GM12878 (cell line): ENCODE measurements around the gene WWTR1. TPM values are rescaled to one million over a fixed set of nuclear protein-coding genes. Genes with fewer than 3 reads are reported as not detected.

Experiments used
- ATAC-seq: fragments of 200-7000 bp; cut with Tn5 transposase; 3 replicates; pipeline ENCODE4 v1.9.1; 2020; ENCODE audit warnings: mild to moderate bottlenecking, moderate library complexity
- BruUV-seq: library from RNA; stranded (reverse); fragments of 400-500 nt; replicated peaks from 2 replicates; lab custom pipeline; 2021; lab: Mats Ljungman, UMichigan
- CTCF ChIA-PET: fragments of 300-600 bp; sonication (Branson Sonifier 250); formaldehyde crosslinking; extraction: SDS; loops from one replicate; lab custom pipeline; 2021; ENCODE audit warnings: inconsistent platforms; lab: Yijun Ruan, JAX
- POLR2A ChIA-PET: fragments of 350-600 bp; formaldehyde crosslinking; extraction: SDS; loops from one replicate; lab custom pipeline; 2021; ENCODE audit warnings: inconsistent platforms; lab: Charles Lee
- RAD21 ChIA-PET: fragments of 300-600 bp; sonication (Branson Sonifier 250); formaldehyde crosslinking; loops from one replicate; lab custom pipeline; 2023; ENCODE audit warnings: antibody characterized with exemption; ENCODE audit not compliant: unreplicated experiment; lab: Charles Lee
- SMC1A ChIA-PET: fragments of 300-600 bp; sonication (Branson Sonifier 250); formaldehyde crosslinking; loops from one replicate; lab custom pipeline; 2023; ENCODE audit not compliant: unreplicated experiment, uncharacterized antibody; lab: Charles Lee
- DNase-seq: peaks from one replicate; pipeline ENCODE4 v3.0.0-alpha.2; 2011; ENCODE audit warnings: low read depth, low spot score
- FAIRE-seq: peaks from 3 replicates; lab custom pipeline; 2011; peaks lifted over from hg19 to GRCh38; lab: Jason Lieb, UNC
- H2AFZ ChIP-seq: 2 replicates; pipeline ENCODE4 v1.6.0; 2011; ENCODE audit warnings: low read depth, low read length, control low read depth; ENCODE audit not compliant: control insufficient read depth
- H3K27ac ChIP-seq: 2 replicates; pipeline ENCODE4 v1.5.1; 2011; ENCODE audit warnings: control low read depth; ENCODE audit not compliant: control insufficient read depth, insufficient read depth
- H3K27me3 ChIP-seq, 2 experiments: replicated peaks in 1 of 2; 2 replicates each; pipeline versions ENCODE4 v1.6.0 to v1.6.1; 2011; ENCODE audit warnings: low read length in 1 of 2; ENCODE audit not compliant: control insufficient read depth in 2 of 2, insufficient read depth in 2 of 2
- H3K36me3 ChIP-seq, 2 experiments: 2 replicates each; pipeline ENCODE4 v1.5.1; 2011; ENCODE audit warnings: low read length in 1 of 2; ENCODE audit not compliant: control insufficient read depth in 2 of 2, insufficient read depth in 2 of 2
- H3K4me1 ChIP-seq: 2 replicates; pipeline ENCODE4 v1.6.1; 2011; ENCODE audit warnings: mild to moderate bottlenecking, low read length, moderate library complexity, mixed read lengths; ENCODE audit not compliant: control insufficient read depth, insufficient read depth
- H3K4me2 ChIP-seq: 2 replicates; pipeline ENCODE4 v1.6.0; 2011; ENCODE audit warnings: control low read depth; ENCODE audit not compliant: control insufficient read depth, insufficient read depth
- H3K4me3 ChIP-seq: fragments of 200-600 bp; sonication (generic); 2 replicates; pipeline ENCODE4 v1.5.1; 2016
- H3K79me2 ChIP-seq: 2 replicates; pipeline ENCODE4 v1.6.0; 2011; ENCODE audit warnings: low read length; ENCODE audit not compliant: control insufficient read depth, insufficient read depth
- H3K9ac ChIP-seq: 2 replicates; pipeline ENCODE4 v1.8.0; 2011; ENCODE audit warnings: low read length, control low read depth, mixed read lengths; ENCODE audit not compliant: control insufficient read depth, insufficient read depth
- H3K9me3 ChIP-seq: replicated peaks from 3 replicates; pipeline ENCODE4 v1.5.1; 2011; ENCODE audit warnings: mild to moderate bottlenecking, low read length; ENCODE audit not compliant: control insufficient read depth, insufficient read depth
- H4K20me1 ChIP-seq: 2 replicates; pipeline ENCODE4 v1.6.0; 2011; ENCODE audit not compliant: control insufficient read depth, insufficient read depth
- ASH2L ChIP-seq: fragments of 300-600, 200-600 bp; sonication (generic); IDR thresholded peaks from 2 replicates; pipeline ENCODE4 v1.6.1; 2017; ENCODE audit warnings: low read depth, mild to moderate bottlenecking, borderline replicate concordance
- LARP7 ChIP-seq: fragments of 450-650 bp; IDR thresholded peaks from 2 replicates; pipeline ENCODE4 v1.6.1; 2017; ENCODE audit warnings: mild to moderate bottlenecking
- YBX1 ChIP-seq: fragments of 450-650 bp; IDR thresholded peaks from 2 replicates; pipeline ENCODE4 v1.6.1; 2016; ENCODE audit warnings: antibody characterized with exemption
- YY1 ChIP-seq: IDR thresholded peaks from 2 replicates; pipeline ENCODE4 v1.6.1; 2011; ENCODE audit warnings: low read depth, mild to moderate bottlenecking, low read length
- ZNF207 ChIP-seq: fragments of 450-650 bp; IDR thresholded peaks from 2 replicates; pipeline ENCODE4 v1.6.1; 2014; ENCODE audit warnings: antibody characterized with exemption, mild to moderate bottlenecking, borderline replicate concordance
- WGBS: methylation state at CpG from one replicate; pipeline ENCODE4 v1.1.6; 2016; ENCODE audit warnings: low lambda C conversion rate; ENCODE audit not compliant: insufficient replicate concordance, insufficient coverage; ENCODE audit errors: missing lambda C conversion rate; 5-methylcytosine and 5-hydroxymethylcytosine counted together
- in situ Hi-C: fragments of 300-500 bp; cut with MboI; formaldehyde crosslinking; loops from 9 replicates; pipeline ENCODE4 v1.14.3; 2018; ENCODE audit warnings: mixed read lengths
- intact Hi-C: fragments of 100-400 bp; cut with micrococcal nuclease; formaldehyde crosslinking; loops from one replicate; pipeline ENCODE4 v1.14.2; 2022; ENCODE audit not compliant: unreplicated experiment
- polyA plus RNA-seq, 11 experiments: library from polyadenylated mRNA; depleted of rRNA in 4 of 11; unstranded in 6 of 11; stranded (reverse) in 5 of 11; fragments of >200 nt; fragmentation: Nextera tagmentation in 4 of 11; fragmentation: Illumina TruSeq in 1 of 11; extraction: Ambion mirVana in 4 of 11; extraction: Trizol in 1 of 11; gene quantifications; 1 replicate in 1 of 11; 2 replicates in 10 of 11; pipeline versions ENCODE4 v1.2.1 to v1.2.3, GENCODE V29; 2011 to 2016; ENCODE audit warnings: inconsistent platforms in 2 of 11, missing spikeins in 2 of 11, low read depth in 1 of 11
- total RNA-seq, 4 experiments: library from RNA; depleted of rRNA in 3 of 4; stranded (reverse); fragments of >200 nt in 3 of 4; fragmentation: Illumina TruSeq in 1 of 4; extraction: Trizol in 1 of 4; gene quantifications; 2 replicates each; pipeline versions ENCODE4 v1.2.1 to v1.2.3, GENCODE V29; 2013 to 2021
- TF ChIP-seq, protein P1 (sequence below): fragments of 450-650 bp; IDR thresholded peaks from 2 replicates; pipeline ENCODE4 v1.6.1; 2017; ENCODE audit warnings: mild to moderate bottlenecking, moderate library complexity
- TF ChIP-seq, protein P2 (sequence below): fragments of 450-650 bp; IDR thresholded peaks from 2 replicates; pipeline ENCODE4 v1.6.1; 2016; ENCODE audit warnings: mild to moderate bottlenecking

WWTR1 gene
- total and polyA plus RNA-seq, 10 of the 15 experiments (the other 5 are each of a cell fraction or from before 2014, with no cell fraction given), result 2.5 to 18.5 (median 5.8) TPM

DNA sequence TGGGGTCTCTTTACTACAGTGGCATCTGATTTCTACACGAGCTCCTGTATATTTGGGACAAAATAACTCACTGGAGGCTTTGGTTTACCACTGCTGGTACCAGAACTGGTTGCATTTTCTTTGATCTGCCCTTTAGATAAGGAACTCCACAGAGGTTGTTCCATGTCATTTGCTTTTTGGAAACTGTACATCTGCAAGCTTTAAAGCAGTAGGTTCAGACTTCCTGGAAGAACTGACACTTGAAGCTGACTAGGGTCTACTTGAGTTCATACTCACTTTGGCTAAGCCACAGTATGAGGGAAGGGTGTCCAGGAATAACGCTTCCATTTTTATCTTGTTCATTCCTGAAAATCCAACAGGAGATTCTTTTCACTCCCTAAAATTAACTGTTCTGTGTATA, 86.4 kb downstream of the WWTR1 start:
- Histone ChIP-seq H4K20me1 (no peaks in the 10 kb centered on the region), H3K4me3 (no peak overlapping the region), H3K27me3 (no peaks in the 10 kb centered on the region), H3K9ac (no peak overlapping the region), H3K36me3 (peaks cover 6% of the 10 kb centered on the region in 2 experiments; a peak in 3 of 4 replicates), H3K4me1 (peaks cover 25% of the 10 kb centered on the region), H3K27ac (no peak overlapping the region), H3K79me2 (peaks cover 9% of the 10 kb centered on the region), H3K9me3 (no peaks in the 10 kb centered on the region), H2AFZ (no peak overlapping the region), H3K4me2 (no peak overlapping the region)
- ChIA-PET CTCF (interaction anchor here (1.1 to 10.2 kb wide), 13 partner anchors 11 to 200 kb away, joined by 3 to 253 read pairs (median 41); partner anchors contain the start of genes COMMD2 and WWTR1), RAD21 (interaction anchor here (0.6 to 11.0 kb wide), 10 partner anchors 8 to 180 kb away, joined by 3 to 272 read pairs (median 21); partner anchors contain the start of gene WWTR1), POLR2A (interaction anchor here (0.7 to 5.2 kb wide), 5 partner anchors 10 to 181 kb away, joined by 3 to 34 read pairs (median 6); partner anchors contain the start of gene WWTR1), SMC1A (interaction anchor here (0.9 to 16.2 kb wide), 13 partner anchors 9 to 237 kb away, joined by 3 to 505 read pairs (median 50); partner anchors contain the start of genes COMMD2 and WWTR1)
- TF ChIP-seq LARP7 (no peak), YY1 (no peak), YBX1 (no peak), ASH2L (no peak), ZNF207 (no peak)
- TF ChIP-seq, protein P1, sequence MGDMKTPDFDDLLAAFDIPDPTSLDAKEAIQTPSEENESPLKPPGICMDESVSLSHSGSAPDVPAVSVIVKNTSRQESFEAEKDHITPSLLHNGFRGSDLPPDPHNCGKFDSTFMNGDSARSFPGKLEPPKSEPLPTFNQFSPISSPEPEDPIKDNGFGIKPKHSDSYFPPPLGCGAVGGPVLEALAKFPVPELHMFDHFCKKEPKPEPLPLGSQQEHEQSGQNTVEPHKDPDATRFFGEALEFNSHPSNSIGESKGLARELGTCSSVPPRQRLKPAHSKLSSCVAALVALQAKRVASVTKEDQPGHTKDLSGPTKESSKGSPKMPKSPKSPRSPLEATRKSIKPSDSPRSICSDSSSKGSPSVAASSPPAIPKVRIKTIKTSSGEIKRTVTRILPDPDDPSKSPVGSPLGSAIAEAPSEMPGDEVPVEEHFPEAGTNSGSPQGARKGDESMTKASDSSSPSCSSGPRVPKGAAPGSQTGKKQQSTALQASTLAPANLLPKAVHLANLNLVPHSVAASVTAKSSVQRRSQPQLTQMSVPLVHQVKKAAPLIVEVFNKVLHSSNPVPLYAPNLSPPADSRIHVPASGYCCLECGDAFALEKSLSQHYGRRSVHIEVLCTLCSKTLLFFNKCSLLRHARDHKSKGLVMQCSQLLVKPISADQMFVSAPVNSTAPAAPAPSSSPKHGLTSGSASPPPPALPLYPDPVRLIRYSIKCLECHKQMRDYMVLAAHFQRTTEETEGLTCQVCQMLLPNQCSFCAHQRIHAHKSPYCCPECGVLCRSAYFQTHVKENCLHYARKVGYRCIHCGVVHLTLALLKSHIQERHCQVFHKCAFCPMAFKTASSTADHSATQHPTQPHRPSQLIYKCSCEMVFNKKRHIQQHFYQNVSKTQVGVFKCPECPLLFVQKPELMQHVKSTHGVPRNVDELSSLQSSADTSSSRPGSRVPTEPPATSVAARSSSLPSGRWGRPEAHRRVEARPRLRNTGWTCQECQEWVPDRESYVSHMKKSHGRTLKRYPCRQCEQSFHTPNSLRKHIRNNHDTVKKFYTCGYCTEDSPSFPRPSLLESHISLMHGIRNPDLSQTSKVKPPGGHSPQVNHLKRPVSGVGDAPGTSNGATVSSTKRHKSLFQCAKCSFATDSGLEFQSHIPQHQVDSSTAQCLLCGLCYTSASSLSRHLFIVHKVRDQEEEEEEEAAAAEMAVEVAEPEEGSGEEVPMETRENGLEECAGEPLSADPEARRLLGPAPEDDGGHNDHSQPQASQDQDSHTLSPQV, result no peak
- TF ChIP-seq, protein P2, sequence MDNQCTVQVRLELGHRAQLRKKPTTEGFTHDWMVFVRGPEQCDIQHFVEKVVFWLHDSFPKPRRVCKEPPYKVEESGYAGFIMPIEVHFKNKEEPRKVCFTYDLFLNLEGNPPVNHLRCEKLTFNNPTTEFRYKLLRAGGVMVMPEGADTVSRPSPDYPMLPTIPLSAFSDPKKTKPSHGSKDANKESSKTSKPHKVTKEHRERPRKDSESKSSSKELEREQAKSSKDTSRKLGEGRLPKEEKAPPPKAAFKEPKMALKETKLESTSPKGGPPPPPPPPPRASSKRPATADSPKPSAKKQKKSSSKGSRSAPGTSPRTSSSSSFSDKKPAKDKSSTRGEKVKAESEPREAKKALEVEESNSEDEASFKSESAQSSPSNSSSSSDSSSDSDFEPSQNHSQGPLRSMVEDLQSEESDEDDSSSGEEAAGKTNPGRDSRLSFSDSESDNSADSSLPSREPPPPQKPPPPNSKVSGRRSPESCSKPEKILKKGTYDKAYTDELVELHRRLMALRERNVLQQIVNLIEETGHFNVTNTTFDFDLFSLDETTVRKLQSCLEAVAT, result no peak
- FAIRE-seq (no peak), DNase-seq (no peak), ATAC-seq (no peak)
- BruUV-seq, result TSS peak; percentile 14
- 53% methylated on average over 2 of the region's 2 CpGs for WGBS
- intact Hi-C loops (no loop called here), in situ Hi-C loops (no loop called here)
